Small intestine (tissue), 7 donors: ENCODE results near the gene COL23A1. TPM values are rescaled to one million over a fixed set of nuclear protein-coding genes. Genes with fewer than 3 reads are reported as not detected.

Experiments used
- DNase-seq, 2 donors: peaks; one replicate each; pipeline versions ENCODE4 v3.0.0 to v3.0.0-alpha.2; 2013
- FAIRE-seq: peaks from 2 replicates; lab custom pipeline; 2012; peaks lifted over from hg19 to GRCh38; lab: Jason Lieb, UNC
- H3K27ac ChIP-seq, 3 donors: one replicate each; pipeline ENCODE4 v1.5.1; 2013; ENCODE audit warnings: low read length in 2 of 3, mild to moderate bottlenecking in 2 of 3, control low read depth in 1 of 3, inconsistent platforms in 1 of 3, low read depth in 1 of 3, moderate library complexity in 1 of 3
- H3K27me3 ChIP-seq, 3 donors: one replicate each; pipeline ENCODE4 v1.6.1; 2013; ENCODE audit warnings: low read length in 3 of 3, inconsistent platforms in 1 of 3; ENCODE audit not compliant: control insufficient read depth in 3 of 3, insufficient read depth in 3 of 3
- H3K36me3 ChIP-seq, 3 donors: one replicate each; pipeline ENCODE4 v1.6.1; 2013; ENCODE audit warnings: low read length in 3 of 3, inconsistent platforms in 1 of 3, low read depth in 1 of 3, mild to moderate bottlenecking in 1 of 3, moderate library complexity in 1 of 3; ENCODE audit not compliant: control insufficient read depth in 3 of 3, insufficient read depth in 2 of 3
- H3K4me1 ChIP-seq, 3 donors: one replicate each; pipeline ENCODE4 v1.6.1; 2013; ENCODE audit warnings: low read length in 2 of 3, inconsistent platforms in 1 of 3, low read depth in 1 of 3, mild to moderate bottlenecking in 1 of 3, moderate library complexity in 1 of 3; ENCODE audit not compliant: control insufficient read depth in 3 of 3, insufficient read depth in 2 of 3
- H3K4me3 ChIP-seq, 3 donors: one replicate each; pipeline ENCODE4 v1.5.1; 2013; ENCODE audit warnings: low read length in 3 of 3, control low read depth in 1 of 3, inconsistent platforms in 1 of 3, low read depth in 1 of 3, mild to moderate bottlenecking in 1 of 3, moderate library complexity in 1 of 3
- H3K9me3 ChIP-seq, 2 donors: one replicate each; pipeline ENCODE4 v1.6.1; 2013; ENCODE audit warnings: low read depth in 1 of 2, low read length in 1 of 2; ENCODE audit not compliant: control insufficient read depth in 2 of 2, insufficient read depth in 1 of 2
- WGBS, 3 donors: extraction: QIAGEN DNeasy Blood & Tissue Kit; methylation state at CpG; one replicate each; pipeline ENCODE4 v1.1.7; 2013; 5-methylcytosine and 5-hydroxymethylcytosine counted together
- polyA plus RNA-seq, 4 donors: library from polyadenylated mRNA; stranded (reverse) in 3 of 4; unstranded in 1 of 4; fragments of 200-250 nt in 3 of 4; fragments of 120-200 nt in 1 of 4; gene quantifications; one replicate each; pipeline versions ENCODE4 v1.2.1 to v1.2.3, GENCODE V29; 2013
- donor health status: healthy with polysubstance abuse.
- donor health status: control.
- donor health status: control.
- donor health status: Bipolar disorder and iron deficiency.
- donor health status: healthy.

Gene COL23A1
- polyA plus RNA-seq, 4 donors, result 1.4 to 3.2 (median 1.6) TPM; not detected in 1

DNA sequence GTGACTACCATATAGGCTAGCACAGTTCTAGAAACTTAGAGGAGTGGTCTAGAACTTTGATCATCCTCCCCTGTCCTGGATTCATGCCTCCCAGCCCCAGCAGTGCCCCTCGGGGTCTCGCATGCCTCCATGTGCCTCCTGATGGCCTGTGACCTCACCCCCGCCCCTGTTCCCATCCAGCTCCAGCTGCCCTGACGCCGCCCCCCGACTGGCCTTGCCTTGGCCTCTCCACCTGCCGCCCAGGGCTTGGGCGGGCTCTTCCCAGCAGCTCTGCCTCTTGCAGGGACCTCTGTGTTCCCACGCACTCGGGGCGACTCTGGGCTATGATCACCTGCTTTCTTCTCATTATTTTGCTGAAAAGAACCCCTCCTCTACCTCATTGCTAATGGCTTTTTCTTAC lies 242.2 kb downstream of the COL23A1 start:
- no peaks in the 10 kb centered on the region for H3K4me1 ChIP-seq
- no peak for FAIRE-seq
- 85 to 92% (median 88%) methylated on average over 11 of the region's 11 CpGs for WGBS, 3 donors
- H3K4me3 ChIP-seq, result no peak overlapping the region
- H3K9me3 ChIP-seq, result no peaks in the 10 kb centered on the region
- no peaks in the 10 kb centered on the region for H3K27me3 ChIP-seq
- no peak overlapping the region for H3K27ac ChIP-seq
- DNase-seq, result no peak
- H3K36me3 ChIP-seq, result no peaks in the 10 kb centered on the region

DNA sequence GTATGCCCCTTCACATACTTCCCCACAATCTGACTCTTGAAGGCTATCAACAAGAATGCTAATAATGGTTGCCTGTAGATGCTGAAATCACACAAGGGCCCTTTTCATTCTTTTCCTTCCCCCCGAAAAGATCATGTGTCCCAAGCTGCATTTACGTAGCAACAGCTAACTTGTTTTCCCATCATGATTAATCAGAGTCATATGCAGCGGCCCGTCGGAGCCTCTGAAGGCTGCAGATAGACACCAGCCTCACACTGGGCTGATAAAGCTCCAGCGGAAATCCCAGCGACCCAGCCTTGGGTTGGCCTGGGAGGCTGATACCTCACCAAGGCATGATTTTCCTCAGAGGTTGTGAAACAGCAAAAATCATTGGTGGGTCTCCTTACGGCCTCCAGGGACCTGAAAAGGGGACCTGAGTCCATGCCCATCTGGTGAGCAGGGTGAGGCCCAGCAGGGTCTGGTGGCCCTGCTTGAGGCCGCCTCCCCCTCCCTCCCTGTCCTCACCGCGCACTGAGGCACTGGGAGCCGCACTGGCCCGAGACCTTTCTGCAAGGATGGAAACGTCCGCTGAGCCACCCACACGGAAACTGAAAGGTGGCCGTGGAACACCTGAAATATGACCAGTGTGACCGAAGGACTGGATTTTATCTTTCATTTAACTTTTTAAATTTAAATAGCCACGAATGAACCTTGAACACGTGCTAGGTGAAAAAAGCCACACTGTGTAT lies 243.4 kb downstream of the COL23A1 start:
- no peaks in the 10 kb centered on the region for H3K9me3 ChIP-seq
- no peaks in the 10 kb centered on the region for H3K4me1 ChIP-seq
- DNase-seq, result no peak
- H3K36me3 ChIP-seq, result no peaks in the 10 kb centered on the region
- FAIRE-seq, result no peak
- 81 to 89% (median 82%) methylated on average over 16 to 20 of the region's 20 CpGs for WGBS, 3 donors
- H3K27me3 ChIP-seq, result no peaks in the 10 kb centered on the region
- no peak overlapping the region for H3K4me3 ChIP-seq
- H3K27ac ChIP-seq, result no peak overlapping the region

DNA sequence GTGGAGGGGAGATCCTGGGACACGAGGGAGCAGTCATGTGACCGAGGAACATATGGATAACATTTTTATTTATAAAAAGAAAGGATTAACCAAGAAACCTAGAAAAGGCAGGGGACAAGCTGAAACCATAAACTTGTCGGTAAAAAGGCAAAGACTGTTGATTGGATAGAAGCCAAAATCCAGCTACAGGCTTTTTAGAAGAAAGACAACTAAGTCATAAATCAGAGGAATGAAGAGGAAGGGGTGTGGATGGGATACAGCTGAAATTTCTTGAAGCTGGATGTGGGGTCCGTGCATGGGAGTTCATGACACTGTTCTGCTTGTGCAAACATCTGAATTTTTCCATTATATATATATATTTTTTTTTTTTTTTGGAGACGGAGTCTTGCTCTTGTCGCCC lies 246.9 kb downstream of the COL23A1 start:
- Histone ChIP-seq H3K36me3 (no peaks in the 10 kb centered on the region), H3K27me3 (no peaks in the 10 kb centered on the region), H3K4me1 (no peaks in the 10 kb centered on the region), H3K27ac (no peak overlapping the region), H3K4me3 (no peak overlapping the region), H3K9me3 (no peaks in the 10 kb centered on the region)
- DNase-seq (no peak), FAIRE-seq (no peak)
- WGBS, 3 donors, result 57 to 77% (median 67%) methylated on average over 6 of the region's 6 CpGs

DNA sequence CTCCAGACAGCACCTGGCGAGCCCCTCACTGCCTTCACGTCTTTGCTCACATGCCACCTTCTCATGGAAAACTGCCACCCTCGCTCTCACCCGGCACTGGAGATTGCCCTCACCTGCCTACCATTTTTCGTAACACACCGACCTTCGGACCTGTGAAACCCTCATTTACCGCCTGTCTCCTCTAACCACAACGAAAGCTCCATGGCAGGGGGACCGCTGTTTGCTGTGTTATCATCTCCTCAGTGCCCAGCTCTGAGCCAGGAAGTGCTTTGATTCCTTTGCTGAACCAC lies 248.4 kb downstream of the COL23A1 start:
- DNase-seq (peak; percentile 30 to 47), FAIRE-seq (no peak)

DNA sequence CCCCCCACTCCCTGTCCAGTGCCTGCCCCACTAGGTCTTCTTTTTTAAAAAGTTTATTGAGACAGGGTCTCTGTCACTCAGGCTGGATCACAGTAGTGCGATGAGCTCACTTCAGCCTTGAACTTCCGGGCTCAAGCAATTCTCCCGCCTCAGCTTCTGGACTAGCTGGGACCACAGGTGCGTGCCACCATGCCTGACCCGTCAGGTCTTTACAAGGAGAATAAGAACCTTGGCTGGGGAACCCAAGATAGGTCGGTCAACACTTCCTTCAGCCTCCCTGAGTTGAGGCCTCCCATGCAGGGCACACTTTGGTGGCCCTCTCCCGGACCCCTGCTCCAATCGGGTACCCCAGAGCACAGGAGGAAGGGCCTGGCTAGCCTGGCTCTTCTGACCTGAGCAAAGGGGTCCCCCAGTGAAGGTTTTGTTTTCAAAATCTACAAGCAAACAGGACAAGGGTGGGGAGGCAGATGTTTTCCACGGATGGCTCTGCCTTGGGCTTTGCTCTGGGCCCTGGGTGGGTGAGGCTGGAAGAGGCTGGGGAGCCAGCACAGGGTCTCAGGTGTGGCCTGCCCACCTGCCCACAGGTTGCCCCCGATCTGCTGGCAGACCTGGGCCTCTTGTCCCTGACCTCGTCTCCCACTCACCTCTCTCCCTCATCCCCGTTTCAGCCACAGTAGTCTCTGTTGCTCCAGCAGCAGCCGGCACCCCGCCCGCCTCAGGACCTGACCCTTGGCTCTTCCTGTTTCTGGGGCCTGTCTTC lies 248.9 kb downstream of the COL23A1 start:
- FAIRE-seq (no peak), DNase-seq (no peak)
- H3K4me1 ChIP-seq, result peaks cover 0 to 4% (median 0%) of the 10 kb centered on the region in 3 donors
- no peak overlapping the region for H3K4me3 ChIP-seq
- 54 to 73% (median 59%) methylated on average over 15 of the region's 15 CpGs for WGBS, 3 donors
- H3K27me3 ChIP-seq, result no peaks in the 10 kb centered on the region
- H3K36me3 ChIP-seq, result no peaks in the 10 kb centered on the region
- no peak overlapping the region for H3K27ac ChIP-seq
- H3K9me3 ChIP-seq, result no peaks in the 10 kb centered on the region

More for the DNA sequence above, 248.4 kb downstream of the COL23A1 start:
- Histone ChIP-seq H3K27me3 (no peaks in the 10 kb centered on the region), H3K27ac (no peak overlapping the region), H3K4me1 (peaks cover 0 to 4% (median 0%) of the 10 kb centered on the region in 3 donors), H3K36me3 (no peaks in the 10 kb centered on the region), H3K9me3 (no peaks in the 10 kb centered on the region), H3K4me3 (no peak overlapping the region)
- WGBS, 3 donors, result 23 to 56% (median 34%) methylated on average over 10 of the region's 10 CpGs

DNA sequence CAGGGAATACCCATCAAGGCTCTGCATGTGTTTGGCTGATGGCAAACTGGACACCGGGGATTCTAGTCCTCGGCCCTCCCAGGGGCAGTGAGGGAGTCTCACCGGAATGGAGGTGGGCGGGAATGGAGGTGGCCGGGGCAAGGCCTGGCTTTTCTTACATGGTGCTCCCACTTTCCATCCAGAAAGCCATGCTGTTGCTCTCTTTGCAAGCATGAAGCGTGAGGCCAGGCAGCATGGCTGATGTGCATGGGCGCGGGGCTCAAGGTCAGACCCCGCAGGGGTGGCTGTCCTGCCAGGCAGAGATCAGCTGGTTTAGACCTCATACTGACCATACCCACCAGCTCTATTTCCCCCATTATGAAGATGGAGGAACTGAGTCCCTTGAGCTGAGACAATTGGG lies 249.6 kb downstream of the COL23A1 start:
- FAIRE-seq, result no peak
- H3K4me3 ChIP-seq, result no peak overlapping the region

DNA sequence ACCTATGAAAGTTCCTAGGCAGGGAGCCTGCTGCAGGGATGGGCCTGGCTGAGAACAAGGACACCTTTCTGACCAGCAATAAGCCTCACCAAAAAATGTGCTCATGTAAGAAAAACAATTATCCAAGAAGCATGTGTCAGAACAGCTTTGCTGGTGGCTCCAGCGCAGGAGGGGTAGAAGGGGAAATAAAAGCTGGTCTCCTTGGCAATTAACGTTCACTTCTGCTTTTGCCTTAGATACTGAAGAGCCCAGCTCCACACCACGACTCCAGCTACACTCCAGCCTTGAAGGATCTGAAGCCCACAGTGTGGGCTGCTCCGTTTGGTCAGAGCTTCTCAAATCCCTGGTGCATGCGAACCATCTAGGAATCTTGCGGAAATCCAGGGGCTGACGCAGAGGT lies 250.0 kb downstream of the COL23A1 start:
- WGBS, 3 donors, result 79 to 86% (median 85%) methylated on average over 7 of the region's 7 CpGs
- Histone ChIP-seq H3K9me3 (no peaks in the 10 kb centered on the region), H3K27ac (no peak overlapping the region), H3K4me1 (peaks cover 0 to 4% (median 0%) of the 10 kb centered on the region in 3 donors), H3K4me3 (no peak overlapping the region), H3K27me3 (no peaks in the 10 kb centered on the region), H3K36me3 (no peaks in the 10 kb centered on the region)
- DNase-seq (no peak), FAIRE-seq (no peak)

More for the DNA sequence above, 249.6 kb downstream of the COL23A1 start:
- H3K27me3 ChIP-seq, result no peaks in the 10 kb centered on the region
- DNase-seq, result no peak
- 93 to 96% (median 95%) methylated on average over 9 of the region's 9 CpGs for WGBS, 3 donors
- peaks cover 0 to 4% (median 0%) of the 10 kb centered on the region in 3 donors for H3K4me1 ChIP-seq
- H3K36me3 ChIP-seq, result no peaks in the 10 kb centered on the region
- no peak overlapping the region for H3K27ac ChIP-seq
- no peaks in the 10 kb centered on the region for H3K9me3 ChIP-seq

DNA sequence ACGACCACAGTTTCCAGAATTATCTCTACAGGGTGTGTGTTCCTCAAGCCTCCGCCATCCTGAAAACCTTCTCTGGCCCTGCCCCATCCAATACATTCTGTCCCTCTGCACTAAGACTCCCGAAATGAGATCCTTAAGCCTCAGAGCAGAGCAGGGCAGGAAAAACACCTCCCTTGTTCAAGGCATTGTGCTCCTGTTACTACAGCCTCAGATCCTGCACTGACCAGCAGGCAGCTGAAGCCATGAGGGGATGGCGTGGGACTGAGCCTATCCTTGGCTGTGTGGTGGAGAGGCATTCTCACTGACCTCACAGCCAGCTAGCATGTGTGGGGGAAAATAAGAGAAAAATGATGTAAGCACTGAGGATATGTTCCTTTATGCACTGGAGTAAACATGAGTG lies 250.9 kb downstream of the COL23A1 start:
- WGBS, 3 donors, result 73 to 83% (median 74%) methylated on average over 4 of the region's 4 CpGs
- H3K4me3 ChIP-seq, result no peak overlapping the region
- DNase-seq (no peak), FAIRE-seq (no peak)
- peaks cover 0 to 4% (median 0%) of the 10 kb centered on the region in 3 donors for H3K4me1 ChIP-seq
- no peaks in the 10 kb centered on the region for H3K36me3 ChIP-seq
- no peaks in the 10 kb centered on the region for H3K27me3 ChIP-seq
- H3K9me3 ChIP-seq, result no peaks in the 10 kb centered on the region
- H3K27ac ChIP-seq, result no peak overlapping the region
